ENCODE results near the gene ZNF808.
"Not testable (repeated sequence)": the region's sequence is repeated elsewhere in the genome, so short reads cannot be mapped to it uniquely, and the experiment has no call there.

Gene ZNF808
- total RNA-seq: 27.7 to 46.9 (median 33.6) reads per million in 3 donors

DNA sequence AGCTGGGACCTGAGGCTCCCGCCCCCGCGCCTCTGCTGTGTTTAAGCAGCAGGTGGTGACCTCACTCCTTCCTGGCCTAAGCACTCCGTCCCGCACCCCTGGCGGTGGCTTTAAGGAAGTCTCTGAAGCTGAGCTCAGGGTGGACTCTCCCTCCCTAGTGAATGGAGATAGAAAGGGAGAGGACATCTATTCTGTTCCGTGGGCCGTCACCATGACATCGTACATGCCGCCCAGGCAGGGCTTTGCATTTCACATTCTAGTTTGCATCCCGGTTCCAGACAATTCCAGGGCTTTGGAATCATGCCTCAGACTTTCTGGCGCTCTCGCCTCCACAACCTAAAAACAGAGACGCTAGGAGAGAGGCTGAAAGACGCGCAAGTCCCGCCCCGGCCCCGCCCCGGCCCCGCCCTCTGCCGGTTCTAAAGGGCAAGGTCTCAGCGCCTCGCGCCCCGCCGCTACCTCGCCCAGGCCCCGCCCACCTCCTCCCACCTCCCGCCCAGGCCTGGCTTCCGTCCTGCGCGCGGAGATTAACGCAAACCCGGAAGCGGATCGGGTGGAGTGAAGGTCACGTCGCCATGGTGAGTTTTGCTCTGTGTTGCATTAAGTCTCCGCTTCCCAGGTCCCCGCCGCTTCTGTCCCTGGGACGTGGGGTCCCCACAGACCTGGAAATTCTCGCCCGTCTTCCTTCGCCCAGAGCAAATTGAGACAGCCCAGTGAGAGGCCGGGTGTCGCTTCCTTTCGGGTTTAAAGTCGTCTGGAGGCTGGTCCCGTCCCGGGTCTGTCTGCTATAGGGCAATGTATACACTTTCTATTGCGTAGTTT, at the start of gene ZNF808:
TSS of gene ZNF808 (plus strand) at position 535 of the 822 bp plus-strand sequence. CDS start 15,617 bp downstream, outside the sequence.
- peak; percentile 96 for DNase-seq
- H3K27me3 ChIP-seq (replicated peaks; ENCODE audit: control insufficient read depth, insufficient read depth, low read length, poor library complexity, severe bottlenecking): no peaks in the 10 kb centered on the region
- H3K4me1 ChIP-seq (ENCODE audit: control insufficient read depth, insufficient read depth, low read length, poor library complexity, severe bottlenecking): peaks cover 18% of the 10 kb centered on the region
- H3K36me3 ChIP-seq (ENCODE audit: control insufficient read depth, insufficient read depth, low read length): no peaks in the 10 kb centered on the region
- peak within 1 kb of the TSS; percentile 90 for H3K27ac ChIP-seq (ENCODE audit: insufficient read depth, low read length, poor library complexity, severe bottlenecking)
- peak within 1 kb of the TSS; percentile 84 for H3K4me3 ChIP-seq (ENCODE audit: insufficient read depth, low read depth, low read length, poor library complexity, severe bottlenecking)
- no peaks in the 10 kb centered on the region for H3K9me3 ChIP-seq (ENCODE audit: control insufficient read depth, low read length)

DNA sequence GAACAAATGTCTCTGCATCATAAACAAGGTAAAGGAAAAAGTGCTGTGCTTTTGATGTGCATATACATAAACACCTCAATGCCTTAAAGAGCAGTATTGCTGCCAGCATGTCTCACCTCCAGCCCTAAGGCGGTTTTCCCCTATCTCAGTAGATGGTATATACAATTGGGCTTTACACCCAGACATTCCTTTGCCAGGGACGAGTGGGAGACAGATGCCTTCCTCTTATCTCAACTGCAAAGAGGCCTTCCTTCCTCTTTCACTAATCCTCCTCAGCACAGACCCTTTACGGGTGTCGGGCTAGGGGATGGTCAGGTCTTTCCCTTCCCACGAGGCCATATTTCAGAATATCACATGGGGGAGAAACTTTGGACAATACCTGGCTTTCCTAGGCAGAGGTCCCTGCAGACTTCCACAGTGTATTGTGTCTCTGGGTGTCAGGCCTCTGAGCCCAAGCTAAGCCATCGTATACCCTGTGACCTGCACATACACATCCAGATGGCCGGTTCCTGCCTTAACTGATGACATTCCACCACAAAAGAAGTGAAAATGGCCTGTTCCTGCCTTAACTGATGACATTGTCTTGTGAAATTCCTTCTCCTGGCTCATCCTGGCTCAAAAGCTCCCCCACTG, 43.2 kb upstream of the ZNF808 start:
- H3K9me3 ChIP-seq (ENCODE audit: control insufficient read depth, low read length): peaks cover 25% of the 10 kb centered on the region
- not testable (repeated sequence) for DNase-seq; H3K27me3 ChIP-seq (replicated peaks; ENCODE audit: control insufficient read depth, insufficient read depth, low read length, poor library complexity, severe bottlenecking); H3K4me1 ChIP-seq (ENCODE audit: control insufficient read depth, insufficient read depth, low read length, poor library complexity, severe bottlenecking); H3K27ac ChIP-seq (ENCODE audit: insufficient read depth, low read length, poor library complexity, severe bottlenecking); H3K4me3 ChIP-seq (ENCODE audit: insufficient read depth, low read depth, low read length, poor library complexity, severe bottlenecking); H3K36me3 ChIP-seq (ENCODE audit: control insufficient read depth, insufficient read depth, low read length)

DNA sequence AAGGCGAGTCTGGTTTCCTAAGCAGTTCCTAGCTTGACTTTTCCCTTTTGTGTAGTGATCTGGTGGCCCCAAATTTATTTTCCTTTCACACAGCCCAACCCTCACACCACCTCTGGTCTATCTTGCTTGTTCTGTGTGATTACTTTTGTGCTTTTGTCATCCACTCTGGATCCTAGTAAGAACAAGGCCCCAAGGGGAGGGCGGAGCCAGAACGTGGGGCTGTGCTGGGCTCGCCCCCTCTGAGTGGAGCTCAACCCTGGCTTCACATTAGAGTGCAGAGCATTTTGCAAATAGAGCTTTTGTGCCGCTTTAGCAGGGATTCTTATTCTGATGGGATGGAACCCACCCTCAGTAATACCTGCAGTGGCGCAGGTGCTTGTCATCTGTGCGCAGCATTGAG, 42.4 kb upstream of the ZNF808 start:
- H3K27me3 ChIP-seq (replicated peaks; ENCODE audit: control insufficient read depth, insufficient read depth, low read length, poor library complexity, severe bottlenecking); DNase-seq; H3K4me1 ChIP-seq (ENCODE audit: control insufficient read depth, insufficient read depth, low read length, poor library complexity, severe bottlenecking); H3K4me3 ChIP-seq (ENCODE audit: insufficient read depth, low read depth, low read length, poor library complexity, severe bottlenecking); H3K36me3 ChIP-seq (ENCODE audit: control insufficient read depth, insufficient read depth, low read length); H3K27ac ChIP-seq (ENCODE audit: insufficient read depth, low read length, poor library complexity, severe bottlenecking): not testable (repeated sequence)
- H3K9me3 ChIP-seq (ENCODE audit: control insufficient read depth, low read length): peaks cover 25% of the 10 kb centered on the region

DNA sequence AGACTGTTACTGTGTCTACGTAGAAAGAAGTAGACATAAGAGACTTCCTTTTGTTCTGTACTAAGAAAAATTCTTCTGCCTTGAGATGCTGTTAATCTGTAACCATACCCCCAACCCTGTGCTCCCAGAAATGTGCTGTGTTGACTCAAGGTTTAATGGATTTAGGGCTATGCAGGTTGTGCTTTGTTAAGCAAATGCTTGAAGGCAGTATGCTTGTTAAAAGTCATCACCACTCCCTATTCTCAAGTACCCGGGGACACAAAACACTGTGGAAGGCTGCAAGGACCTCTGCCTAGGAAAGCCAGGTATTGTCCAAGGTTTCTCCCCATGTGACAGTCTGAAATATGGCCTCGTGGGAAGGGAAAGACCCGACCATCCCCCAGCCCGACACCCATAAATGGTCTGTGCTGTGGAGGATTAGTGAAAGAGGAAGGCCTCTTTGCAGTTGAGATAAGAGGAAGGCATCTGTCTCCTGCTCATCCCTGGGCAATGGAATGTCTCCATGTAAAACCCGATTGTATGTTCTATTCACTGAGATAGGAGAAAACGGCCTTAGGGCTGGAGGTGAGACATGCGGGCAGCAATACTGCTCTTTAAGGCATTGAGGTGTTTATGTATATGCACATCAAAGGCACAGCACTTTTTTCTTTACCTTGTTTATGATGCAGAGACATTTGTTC, 41.8 kb upstream of the ZNF808 start:
- H3K36me3 ChIP-seq (ENCODE audit: control insufficient read depth, insufficient read depth, low read length); H3K27me3 ChIP-seq (replicated peaks; ENCODE audit: control insufficient read depth, insufficient read depth, low read length, poor library complexity, severe bottlenecking); H3K4me1 ChIP-seq (ENCODE audit: control insufficient read depth, insufficient read depth, low read length, poor library complexity, severe bottlenecking); H3K4me3 ChIP-seq (ENCODE audit: insufficient read depth, low read depth, low read length, poor library complexity, severe bottlenecking); H3K27ac ChIP-seq (ENCODE audit: insufficient read depth, low read length, poor library complexity, severe bottlenecking); DNase-seq: not testable (repeated sequence)
- H3K9me3 ChIP-seq (ENCODE audit: control insufficient read depth, low read length): peaks cover 25% of the 10 kb centered on the region

GRCh38 chr19:52492201-52492993, 35.1 kb upstream of the ZNF808 start:
- Histone ChIP-seq H3K9me3 (ENCODE audit: control insufficient read depth, low read length) (peaks cover 14% of the 10 kb centered on the region), H3K27ac (ENCODE audit: insufficient read depth, low read length, poor library complexity, severe bottlenecking) (no peak overlapping the region), H3K36me3 (ENCODE audit: control insufficient read depth, insufficient read depth, low read length) (no peaks in the 10 kb centered on the region), H3K27me3 (replicated peaks; ENCODE audit: control insufficient read depth, insufficient read depth, low read length, poor library complexity, severe bottlenecking) (no peaks in the 10 kb centered on the region), H3K4me3 (ENCODE audit: insufficient read depth, low read depth, low read length, poor library complexity, severe bottlenecking) (no peak overlapping the region), H3K4me1 (ENCODE audit: control insufficient read depth, insufficient read depth, low read length, poor library complexity, severe bottlenecking) (no peaks in the 10 kb centered on the region)
- no peak for DNase-seq

DNA sequence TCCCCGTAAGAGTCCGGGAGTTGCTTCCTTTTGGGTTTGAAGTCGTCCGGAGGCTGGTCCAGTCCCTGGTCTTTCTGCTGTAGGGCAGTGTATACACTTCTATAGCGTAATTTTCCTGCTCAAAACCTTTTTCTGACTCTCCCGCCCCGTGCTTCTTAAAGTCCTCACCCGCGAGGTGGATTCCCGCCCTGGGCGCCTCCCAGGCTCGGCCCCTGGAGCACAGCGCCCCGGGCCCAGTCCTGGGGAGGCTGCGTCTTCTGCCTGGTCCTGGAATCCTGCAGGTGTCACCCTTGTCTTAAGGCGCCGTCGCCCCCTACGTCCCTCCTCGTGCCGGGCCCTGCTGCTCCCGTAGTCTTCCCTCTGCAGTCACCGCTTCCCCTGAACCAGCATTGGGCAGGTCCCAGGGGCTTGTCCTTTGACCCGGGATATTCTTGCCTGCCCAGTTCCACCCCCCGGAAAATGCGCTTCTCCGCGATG, 34.4 kb upstream of the ZNF808 start:
- Histone ChIP-seq H3K4me3 (ENCODE audit: insufficient read depth, low read depth, low read length, poor library complexity, severe bottlenecking) (no peak overlapping the region), H3K36me3 (ENCODE audit: control insufficient read depth, insufficient read depth, low read length) (no peaks in the 10 kb centered on the region), H3K27ac (ENCODE audit: insufficient read depth, low read length, poor library complexity, severe bottlenecking) (no peak overlapping the region), H3K9me3 (ENCODE audit: control insufficient read depth, low read length) (peaks cover 8% of the 10 kb centered on the region), H3K4me1 (ENCODE audit: control insufficient read depth, insufficient read depth, low read length, poor library complexity, severe bottlenecking) (no peaks in the 10 kb centered on the region), H3K27me3 (replicated peaks; ENCODE audit: control insufficient read depth, insufficient read depth, low read length, poor library complexity, severe bottlenecking) (no peaks in the 10 kb centered on the region)
- no peak for DNase-seq

DNA sequence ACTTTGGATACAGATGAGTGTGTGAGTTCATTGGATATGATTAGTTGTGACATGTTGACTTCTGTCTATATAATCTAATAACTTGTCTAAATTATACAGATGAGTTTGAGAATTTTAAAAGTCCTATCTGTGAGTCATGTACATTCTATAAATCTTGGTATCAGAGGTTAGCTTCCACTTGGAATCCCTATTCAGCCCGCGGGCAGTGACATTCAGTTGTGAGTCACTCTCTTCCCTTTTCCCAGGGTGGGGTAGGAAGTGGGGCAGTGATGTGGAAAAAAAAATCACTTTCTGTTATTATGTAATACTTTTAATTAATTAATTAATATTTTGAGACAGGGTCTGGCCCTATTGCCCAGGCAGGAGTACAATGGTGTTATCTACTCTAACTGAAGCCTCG, 33.0 kb upstream of the ZNF808 start:
- peaks cover 8% of the 10 kb centered on the region for H3K9me3 ChIP-seq (ENCODE audit: control insufficient read depth, low read length)
- no peaks in the 10 kb centered on the region for H3K27me3 ChIP-seq (replicated peaks; ENCODE audit: control insufficient read depth, insufficient read depth, low read length, poor library complexity, severe bottlenecking)
- no peak for DNase-seq
- no peak overlapping the region for H3K4me3 ChIP-seq (ENCODE audit: insufficient read depth, low read depth, low read length, poor library complexity, severe bottlenecking)
- no peak overlapping the region for H3K27ac ChIP-seq (ENCODE audit: insufficient read depth, low read length, poor library complexity, severe bottlenecking)
- H3K4me1 ChIP-seq (ENCODE audit: control insufficient read depth, insufficient read depth, low read length, poor library complexity, severe bottlenecking): no peaks in the 10 kb centered on the region
- no peaks in the 10 kb centered on the region for H3K36me3 ChIP-seq (ENCODE audit: control insufficient read depth, insufficient read depth, low read length)

DNA sequence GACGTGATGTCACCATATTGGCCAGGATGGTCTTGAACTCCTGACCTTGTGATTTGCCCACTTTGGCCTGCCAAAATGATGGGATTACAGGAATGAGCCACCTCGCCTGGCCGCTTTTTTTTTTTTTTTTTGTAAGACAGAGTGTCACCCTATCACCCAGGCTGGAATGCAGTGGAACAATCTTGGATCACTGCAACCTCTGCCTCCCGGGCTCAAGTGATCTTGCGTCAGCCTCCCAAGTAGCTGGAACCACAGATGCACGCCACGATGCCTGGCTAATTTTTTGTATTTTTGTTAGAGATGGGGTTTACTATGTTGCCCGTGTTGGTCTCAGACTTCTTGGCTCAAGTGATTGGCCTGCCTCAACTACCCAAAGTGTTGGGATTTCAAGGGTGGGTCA, 28.9 kb upstream of the ZNF808 start:
- H3K9me3 ChIP-seq (ENCODE audit: control insufficient read depth, low read length): peaks cover 8% of the 10 kb centered on the region
- no peaks in the 10 kb centered on the region for H3K27me3 ChIP-seq (replicated peaks; ENCODE audit: control insufficient read depth, insufficient read depth, low read length, poor library complexity, severe bottlenecking)
- H3K4me1 ChIP-seq (ENCODE audit: control insufficient read depth, insufficient read depth, low read length, poor library complexity, severe bottlenecking): no peaks in the 10 kb centered on the region
- H3K36me3 ChIP-seq (ENCODE audit: control insufficient read depth, insufficient read depth, low read length): no peaks in the 10 kb centered on the region
- DNase-seq: no peak
- no peak overlapping the region for H3K27ac ChIP-seq (ENCODE audit: insufficient read depth, low read length, poor library complexity, severe bottlenecking)
- H3K4me3 ChIP-seq (ENCODE audit: insufficient read depth, low read depth, low read length, poor library complexity, severe bottlenecking): no peak overlapping the region

DNA sequence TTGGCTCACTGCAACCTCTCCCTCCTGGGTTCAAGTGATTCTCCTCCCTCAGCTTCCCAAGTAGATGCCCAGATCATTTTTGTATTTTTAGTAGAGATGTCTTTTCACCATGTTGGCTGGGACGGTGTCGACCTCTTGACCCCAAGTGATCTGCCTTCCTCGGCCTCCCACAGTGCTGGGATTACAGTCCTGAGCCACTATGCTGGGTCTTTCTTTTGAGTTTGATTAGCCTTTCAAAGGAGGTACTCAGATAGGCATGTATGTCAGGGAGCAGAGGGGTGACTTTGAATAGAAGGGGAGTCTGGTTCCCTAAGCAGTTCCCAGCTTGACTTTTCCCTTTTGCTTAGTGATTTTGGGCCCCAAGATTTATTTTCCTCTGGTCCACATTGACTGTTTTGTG, 27.0 kb upstream of the ZNF808 start:
- H3K27me3 ChIP-seq (replicated peaks; ENCODE audit: control insufficient read depth, insufficient read depth, low read length, poor library complexity, severe bottlenecking); H3K4me3 ChIP-seq (ENCODE audit: insufficient read depth, low read depth, low read length, poor library complexity, severe bottlenecking); H3K27ac ChIP-seq (ENCODE audit: insufficient read depth, low read length, poor library complexity, severe bottlenecking); DNase-seq; H3K4me1 ChIP-seq (ENCODE audit: control insufficient read depth, insufficient read depth, low read length, poor library complexity, severe bottlenecking); H3K9me3 ChIP-seq (ENCODE audit: control insufficient read depth, low read length); H3K36me3 ChIP-seq (ENCODE audit: control insufficient read depth, insufficient read depth, low read length): not testable (repeated sequence)

Data from effector memory CD4-positive, alpha-beta T cell (primary cell).